ENCODE data around the gene GIT1.

DNA sequence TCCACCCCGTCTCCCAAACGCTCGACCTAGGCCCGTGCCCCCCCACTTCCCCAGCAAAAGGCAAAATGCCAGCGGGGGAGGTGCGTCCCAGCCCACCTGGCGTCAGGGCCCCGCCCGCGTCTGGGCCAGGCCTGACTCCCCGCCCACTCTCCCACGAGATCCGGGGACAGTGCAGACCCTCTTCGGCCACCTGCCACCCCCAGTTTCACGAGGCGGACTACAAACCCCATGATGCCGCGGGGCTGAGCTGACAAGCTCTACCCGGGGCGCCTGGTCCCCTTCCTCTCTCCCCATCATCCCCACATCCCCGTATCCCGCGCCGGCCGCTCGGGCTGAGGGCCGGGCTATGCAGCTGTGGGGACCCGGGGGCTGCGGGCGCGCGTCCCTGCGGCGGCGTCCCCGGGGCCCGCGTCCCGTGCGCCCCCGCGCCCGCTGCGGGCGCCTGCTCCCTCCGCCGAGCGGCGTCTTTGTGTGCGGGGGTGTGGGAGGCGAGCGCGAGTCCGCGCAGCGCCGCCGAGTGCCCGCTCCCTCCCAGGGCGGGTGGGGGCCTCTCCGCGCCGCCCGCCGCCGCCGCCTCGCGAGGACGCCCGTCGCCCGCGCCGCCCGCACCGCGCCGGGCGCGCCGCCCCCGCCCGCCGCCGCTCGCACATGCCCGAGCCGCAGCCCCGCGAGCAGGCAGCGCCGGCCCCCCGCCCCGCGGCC is 3.6 kb upstream of the GIT1 start, which contains the start of gene ANKRD13B:
- TF ChIP-seq, protein P1, sequence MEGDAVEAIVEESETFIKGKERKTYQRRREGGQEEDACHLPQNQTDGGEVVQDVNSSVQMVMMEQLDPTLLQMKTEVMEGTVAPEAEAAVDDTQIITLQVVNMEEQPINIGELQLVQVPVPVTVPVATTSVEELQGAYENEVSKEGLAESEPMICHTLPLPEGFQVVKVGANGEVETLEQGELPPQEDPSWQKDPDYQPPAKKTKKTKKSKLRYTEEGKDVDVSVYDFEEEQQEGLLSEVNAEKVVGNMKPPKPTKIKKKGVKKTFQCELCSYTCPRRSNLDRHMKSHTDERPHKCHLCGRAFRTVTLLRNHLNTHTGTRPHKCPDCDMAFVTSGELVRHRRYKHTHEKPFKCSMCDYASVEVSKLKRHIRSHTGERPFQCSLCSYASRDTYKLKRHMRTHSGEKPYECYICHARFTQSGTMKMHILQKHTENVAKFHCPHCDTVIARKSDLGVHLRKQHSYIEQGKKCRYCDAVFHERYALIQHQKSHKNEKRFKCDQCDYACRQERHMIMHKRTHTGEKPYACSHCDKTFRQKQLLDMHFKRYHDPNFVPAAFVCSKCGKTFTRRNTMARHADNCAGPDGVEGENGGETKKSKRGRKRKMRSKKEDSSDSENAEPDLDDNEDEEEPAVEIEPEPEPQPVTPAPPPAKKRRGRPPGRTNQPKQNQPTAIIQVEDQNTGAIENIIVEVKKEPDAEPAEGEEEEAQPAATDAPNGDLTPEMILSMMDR (IDR thresholded peaks at IDR 0.05; ENCODE audit: insufficient read depth, low read length, poor library complexity, severe bottlenecking), result no peak
- TF ChIP-seq EZH2phosphoT487 (conservative IDR thresholded peaks at IDR 0.05; ENCODE audit: low read length), result no peak
